DND-41 (cell line): ENCODE results near the gene B3GALNT1.
"Not testable (repeated sequence)": the region's sequence is repeated elsewhere in the genome, so short reads cannot be mapped to it uniquely, and the experiment has no call there.

Experiments
- ATAC-seq: fragments of 200-7000 bp; cut with Tn5 transposase; 3 replicates; pipeline ENCODE4 v1.9.1; 2021; ENCODE audit warnings: low read depth; ENCODE audit not compliant: insufficient read depth
- DNase-seq: peaks from one replicate; pipeline ENCODE4 v3.0.0-alpha.2; 2020
- H2AFZ ChIP-seq: 2 replicates; pipeline ENCODE4 v1.6.0; 2012; ENCODE audit warnings: low read depth, low read length
- H3K27ac ChIP-seq: 2 replicates; pipeline ENCODE4 v1.5.1; 2012; ENCODE audit warnings: low read length, inconsistent platforms
- H3K27me3 ChIP-seq: fragments of 200-600 bp; sonication (generic); 2 replicates; pipeline ENCODE4 v1.6.0; 2012; ENCODE audit warnings: low read length, mild to moderate bottlenecking, inconsistent platforms; ENCODE audit not compliant: insufficient read depth, poor library complexity
- H3K36me3 ChIP-seq: 2 replicates; pipeline ENCODE4 v1.5.1; 2012; ENCODE audit warnings: low read length, inconsistent platforms; ENCODE audit not compliant: insufficient read depth
- H3K4me1 ChIP-seq: 2 replicates; pipeline ENCODE4 v1.5.1; 2012; ENCODE audit warnings: mild to moderate bottlenecking, low read length; ENCODE audit not compliant: insufficient read depth
- H3K4me2 ChIP-seq: 2 replicates; pipeline ENCODE4 v1.6.0; 2012; ENCODE audit warnings: mild to moderate bottlenecking, moderate library complexity, low read length, inconsistent platforms; ENCODE audit not compliant: insufficient read depth
- H3K4me3 ChIP-seq, 2 experiments: fragments of 200-600 bp in 1 of 2; shearing (Covaris generic) in 1 of 2; 2 replicates each; pipeline ENCODE4 v1.5.1; 2012 to 2016; ENCODE audit warnings: inconsistent platforms in 2 of 2, low read length in 2 of 2, mild to moderate bottlenecking in 2 of 2, low read depth in 1 of 2, moderate library complexity in 1 of 2
- H3K79me2 ChIP-seq: 2 replicates; pipeline ENCODE4 v1.6.0; 2012; ENCODE audit warnings: low read length, inconsistent platforms; ENCODE audit not compliant: insufficient read depth
- H3K9ac ChIP-seq: 2 replicates; pipeline ENCODE4 v1.6.0; 2012; ENCODE audit warnings: low read depth, mild to moderate bottlenecking, inconsistent platforms, low read length, moderate library complexity
- H3K9me3 ChIP-seq: 2 replicates; pipeline ENCODE4 v1.5.1; 2012; ENCODE audit warnings: low read length, moderate library complexity, mild to moderate bottlenecking, inconsistent platforms; ENCODE audit not compliant: insufficient read depth, severe bottlenecking
- H4K20me1 ChIP-seq: 2 replicates; pipeline ENCODE4 v1.6.0; 2012; ENCODE audit warnings: low read length; ENCODE audit not compliant: insufficient read depth
- CTCF ChIP-seq: IDR thresholded peaks from 2 replicates; pipeline ENCODE4 v1.5.1; 2012; ENCODE audit warnings: borderline replicate concordance, low read length, moderate library complexity, mild to moderate bottlenecking; ENCODE audit not compliant: poor library complexity, severe bottlenecking; ENCODE audit errors: extremely low read depth
- EZH2 ChIP-seq: IDR thresholded peaks from 3 replicates; pipeline ENCODE4 v1.6.1; 2012; ENCODE audit warnings: borderline replicate concordance, low read depth, mild to moderate bottlenecking, moderate library complexity, low read length, inconsistent platforms; ENCODE audit not compliant: severe bottlenecking

The B3GALNT1 gene

DNA sequence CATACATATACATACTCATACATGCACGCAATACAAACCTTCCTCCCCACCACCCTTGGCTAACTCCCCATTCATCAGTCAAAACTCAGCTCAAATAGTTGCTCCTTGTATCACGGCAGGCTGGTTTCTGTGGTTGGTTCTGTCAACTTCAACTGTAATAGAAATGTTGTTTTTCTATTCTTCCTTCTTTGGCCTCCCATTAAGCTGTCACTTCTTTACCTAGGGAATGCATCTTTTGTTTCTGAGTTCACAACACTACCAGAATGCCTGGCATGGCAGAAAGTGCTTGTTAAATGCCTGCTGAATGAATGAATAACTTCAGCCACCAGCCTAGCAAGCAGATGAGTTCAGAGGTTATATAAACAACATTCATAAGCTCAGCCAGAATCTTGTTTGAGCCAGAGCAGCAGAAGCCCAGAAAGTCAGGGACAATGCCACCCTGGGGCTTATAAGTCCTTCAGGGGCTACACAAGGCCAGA, 63.1 kb downstream of the B3GALNT1 start:
- Histone ChIP-seq H3K9ac (no peak overlapping the region), H3K4me3 (no peak overlapping the region), H3K4me1 (no peaks in the 10 kb centered on the region), H4K20me1 (no peaks in the 10 kb centered on the region), H2AFZ (no peak overlapping the region), H3K27me3 (no peaks in the 10 kb centered on the region), H3K79me2 (no peaks in the 10 kb centered on the region), H3K4me2 (no peak overlapping the region), H3K36me3 (no peaks in the 10 kb centered on the region), H3K9me3 (no peaks in the 10 kb centered on the region), H3K27ac (no peak overlapping the region)
- no peak for ATAC-seq
- DNase-seq: no peak
- TF ChIP-seq EZH2 (no peak), CTCF (no peak)

- Histone ChIP-seq H3K27me3 (no peaks in the 10 kb centered on the region), H3K36me3 (no peaks in the 10 kb centered on the region), H3K9ac (no peak overlapping the region), H3K27ac (no peak overlapping the region), H4K20me1 (no peaks in the 10 kb centered on the region), H3K4me1 (no peaks in the 10 kb centered on the region), H2AFZ (no peak overlapping the region), H3K9me3 (no peaks in the 10 kb centered on the region), H3K4me3 (no peak overlapping the region), H3K79me2 (no peaks in the 10 kb centered on the region), H3K4me2 (no peak overlapping the region)
- ATAC-seq: no peak
- no peak for DNase-seq
- no peak for TF ChIP-seq EZH2
- TF ChIP-seq CTCF: no peak
These were observed 66.4 kb downstream of the B3GALNT1 start for GRCh38 chr3:161038725-161039124.

DNA sequence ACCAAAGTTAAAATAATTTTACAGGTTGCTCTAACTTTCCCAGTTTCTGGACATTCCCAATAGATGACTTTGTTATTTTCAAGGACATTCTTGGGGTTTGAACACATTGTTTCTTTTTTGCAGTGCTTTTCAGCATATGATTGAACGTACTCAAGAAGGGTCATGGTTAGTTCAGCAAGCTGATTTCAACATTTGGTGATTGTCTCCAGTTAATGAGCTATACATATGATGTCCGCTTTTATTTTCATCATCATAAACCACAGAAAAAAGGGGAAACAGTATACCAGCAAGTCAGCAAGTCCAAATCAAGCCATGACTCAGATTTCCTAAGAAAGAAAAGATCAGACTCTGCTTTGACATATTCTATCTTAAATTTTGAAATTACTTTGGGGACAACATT, 69.4 kb downstream of the B3GALNT1 start:
- Histone ChIP-seq H3K27ac (no peak overlapping the region), H3K4me2 (no peak overlapping the region), H3K9ac (no peak overlapping the region), H3K79me2 (no peaks in the 10 kb centered on the region), H2AFZ (no peak overlapping the region), H3K4me3 (no peak overlapping the region), H3K9me3 (no peaks in the 10 kb centered on the region), H3K36me3 (no peaks in the 10 kb centered on the region), H4K20me1 (no peaks in the 10 kb centered on the region), H3K27me3 (no peaks in the 10 kb centered on the region), H3K4me1 (no peaks in the 10 kb centered on the region)
- DNase-seq (no peak), ATAC-seq (no peak)
- TF ChIP-seq CTCF (no peak), EZH2 (no peak)

DNA sequence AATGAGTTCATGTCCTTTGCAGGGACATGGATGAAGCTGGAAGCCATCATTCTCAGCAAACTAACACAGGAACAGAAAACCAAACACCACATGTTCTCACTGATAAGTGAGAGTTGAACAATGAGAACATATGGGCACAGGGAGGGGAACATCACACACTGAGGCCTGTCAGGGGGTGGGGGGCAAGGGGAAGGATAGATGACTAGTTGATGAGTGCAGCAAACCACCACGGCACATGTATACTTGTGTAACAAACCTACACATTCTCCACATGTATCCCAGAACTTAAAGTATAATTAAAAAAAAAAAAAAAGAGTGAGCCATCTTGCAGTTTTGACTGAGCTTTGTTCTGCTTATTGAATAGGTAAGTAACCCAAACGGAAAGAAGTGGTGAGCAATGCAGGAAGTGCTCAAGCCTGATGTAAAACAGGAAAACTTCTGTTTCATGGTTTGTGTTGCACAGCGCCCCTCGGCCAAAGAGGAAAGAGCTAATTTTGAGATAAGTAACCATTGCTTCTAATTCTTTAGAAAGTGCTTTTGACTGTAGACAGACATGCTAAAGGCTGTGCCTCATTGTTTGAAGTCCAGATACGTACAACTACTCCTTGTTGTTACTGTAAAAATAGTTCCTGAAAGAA, 70.1 kb downstream of the B3GALNT1 start:
- H3K4me1 ChIP-seq, H3K4me3 ChIP-seq, DNase-seq, ATAC-seq, H4K20me1 ChIP-seq, H3K4me2 ChIP-seq, H3K27me3 ChIP-seq, H3K36me3 ChIP-seq, H3K9me3 ChIP-seq, H3K9ac ChIP-seq, H3K79me2 ChIP-seq, H2AFZ ChIP-seq, H3K27ac ChIP-seq: not testable (repeated sequence)
